Measurements from ENCODE around the gene KRABD2.
"Not testable (repeated sequence)": the region's sequence is repeated elsewhere in the genome, so short reads cannot be mapped to it uniquely, and the experiment has no call there.

KRABD2 gene

GRCh38 chr17:8392674-8393469 is 16.4 kb upstream of the KRABD2 start:
- no peak for DNase-seq (ENCODE audit: low read depth)

- no peak for DNase-seq (ENCODE audit: low read depth)
These were observed 15.8 kb upstream of the KRABD2 start for GRCh38 chr17:8392274-8392673.

GRCh38 chr17:8391711-8392110 is 15.2 kb upstream of the KRABD2 start:
- peak; percentile 72 for DNase-seq (ENCODE audit: low read depth)

- no peak for DNase-seq (ENCODE audit: low read depth)
These were observed 11.6 kb upstream of the KRABD2 start for GRCh38 chr17:8387914-8388651.

- no peak for DNase-seq (ENCODE audit: low read depth)
These were observed 10.3 kb upstream of the KRABD2 start for GRCh38 chr17:8386841-8387240.

GRCh38 chr17:8384801-8385378 is 8.4 kb upstream of the KRABD2 start:
- DNase-seq (ENCODE audit: low read depth), result peak; percentile 97

- DNase-seq (ENCODE audit: low read depth), result peak; percentile 100
These were observed 6.8 kb upstream of the KRABD2 start, which contains the start of gene RPL26 for GRCh38 chr17:8383143-8383822. RPL26 (minus strand) TSS chr17:8383193; CDS start chr17:8382310, 883 bp downstream.

- no peak for DNase-seq (ENCODE audit: low read depth)
These were observed 6.3 kb upstream of the KRABD2 start for GRCh38 chr17:8382880-8383142.

GRCh38 chr17:8382052-8382879 is 5.8 kb upstream of the KRABD2 start:
- DNase-seq (ENCODE audit: low read depth), result peak; percentile 41

GRCh38 chr17:8380049-8380448 is 3.5 kb upstream of the KRABD2 start:
- no peak for DNase-seq (ENCODE audit: low read depth)

- not testable (repeated sequence) for DNase-seq (ENCODE audit: low read depth)
These were observed 1.6 kb upstream of the KRABD2 start for GRCh38 chr17:8378117-8378516.

- DNase-seq (ENCODE audit: low read depth), result no peak
These were observed 918 bp upstream of the KRABD2 start for GRCh38 chr17:8377422-8377821.

- DNase-seq (ENCODE audit: low read depth), result peak; percentile 36
These were observed 705 bp downstream of the KRABD2 start for GRCh38 chr17:8375738-8376259.

GRCh38 chr17:8373856-8374255 is 2.6 kb downstream of the KRABD2 start:
- DNase-seq (ENCODE audit: low read depth), result not testable (repeated sequence)

- no peak for DNase-seq (ENCODE audit: low read depth)
These were observed 4.1 kb downstream of the KRABD2 start for GRCh38 chr17:8372422-8372821.

- no peak for DNase-seq (ENCODE audit: low read depth)
These were observed 4.7 kb downstream of the KRABD2 start for GRCh38 chr17:8371786-8372185.

- DNase-seq (ENCODE audit: low read depth), result no peak
These were observed 6.6 kb downstream of the KRABD2 start for GRCh38 chr17:8369944-8370343.

GRCh38 chr17:8368193-8368592 is 8.3 kb downstream of the KRABD2 start:
- DNase-seq (ENCODE audit: low read depth), result no peak

GRCh38 chr17:8366231-8366630 is 10.3 kb downstream of the KRABD2 start:
- DNase-seq (ENCODE audit: low read depth), result peak; percentile 75

- peak; percentile 71 for DNase-seq (ENCODE audit: low read depth)
These were observed 11.4 kb downstream of the KRABD2 start for GRCh38 chr17:8365143-8365542.

- peak; percentile 48 for DNase-seq (ENCODE audit: low read depth)
These were observed 13.7 kb downstream of the KRABD2 start for GRCh38 chr17:8362651-8363332.

All from ELR (cell line).